Neural progenitor cell (in vitro differentiated cells): ENCODE measurements around the gene DNAJB2. TPM values are rescaled to one million over a fixed set of nuclear protein-coding genes. Genes with fewer than 3 reads are reported as not detected.

Experiments used
- DNase-seq: peaks from one replicate; pipeline ENCODE4 v3.0.0-alpha.2; 2016; ENCODE audit warnings: low spot score
- H2AFZ ChIP-seq: fragments of 200-600 bp; sonication (generic); replicated peaks from 2 replicates; pipeline ENCODE4 v1.6.1; 2016; ENCODE audit warnings: antibody characterized with exemption
- H3F3A ChIP-seq: fragments of 200-600 bp; sonication (generic); 2 replicates; pipeline ENCODE4 v1.6.1; 2016; ENCODE audit warnings: antibody characterized with exemption, low read depth
- H3K27ac ChIP-seq: fragments of 200-600 bp; sonication (generic); 2 replicates; pipeline ENCODE4 v1.5.1; 2016; ENCODE audit warnings: mild to moderate bottlenecking
- H3K27me3 ChIP-seq: fragments of 200-600 bp; sonication (generic); 2 replicates; pipeline ENCODE4 v1.6.1; 2016; ENCODE audit warnings: mild to moderate bottlenecking, moderate library complexity
- H3K36me3 ChIP-seq: fragments of 200-600 bp; sonication (generic); 2 replicates; pipeline ENCODE4 v1.5.1; 2016
- H3K4me1 ChIP-seq: fragments of 200-600 bp; sonication (generic); 2 replicates; pipeline ENCODE4 v1.6.1; 2016; ENCODE audit warnings: mixed run types
- H3K4me2 ChIP-seq: fragments of 200-600 bp; sonication (generic); 2 replicates; pipeline ENCODE4 v1.6.1; 2016
- H3K4me3 ChIP-seq: fragments of 200-600 bp; sonication (generic); 2 replicates; pipeline ENCODE4 v1.5.1; 2016
- H3K79me2 ChIP-seq: fragments of 200-600 bp; sonication (generic); 2 replicates; pipeline ENCODE4 v1.6.1; 2016; ENCODE audit warnings: low read depth
- H3K9ac ChIP-seq: fragments of 200-600 bp; sonication (generic); 2 replicates; pipeline ENCODE4 v1.6.1; 2016
- H3K9me3 ChIP-seq: fragments of 200-600 bp; sonication (generic); 2 replicates; pipeline ENCODE4 v1.5.1; 2016; ENCODE audit warnings: low read depth
- H4K20me1 ChIP-seq: fragments of 200-600 bp; sonication (generic); 2 replicates; pipeline ENCODE4 v1.6.1; 2016; ENCODE audit warnings: low read depth
- H3K27ac Mint-ChIP-seq: 3 replicates; pipeline ENCODE4 v1.8.0; 2021; ENCODE audit warnings: mixed read lengths
- H3K27me3 Mint-ChIP-seq: 2 replicates; pipeline ENCODE4 v1.8.0; 2022; ENCODE audit warnings: low read depth, mild to moderate bottlenecking, inconsistent platforms, moderate library complexity, mixed read lengths; ENCODE audit not compliant: insufficient read depth
- H3K36me3 Mint-ChIP-seq: 3 replicates; pipeline ENCODE4 v1.8.0; 2021; ENCODE audit warnings: mixed read lengths
- H3K4me1 Mint-ChIP-seq: 3 replicates; pipeline ENCODE4 v1.8.0; 2021; ENCODE audit warnings: mixed read lengths
- H3K4me3 Mint-ChIP-seq: 3 replicates; pipeline ENCODE4 v1.8.0; 2021; ENCODE audit warnings: mild to moderate bottlenecking, moderate library complexity, mixed read lengths
- H3K9me3 Mint-ChIP-seq: 3 replicates; pipeline ENCODE4 v1.8.0; 2020; ENCODE audit warnings: mixed read lengths
- EZH2 ChIP-seq: fragments of 200-600 bp; sonication (generic); IDR thresholded peaks from 2 replicates; pipeline ENCODE4 v1.6.1; 2017; ENCODE audit warnings: antibody characterized with exemption, mild to moderate bottlenecking, moderate library complexity
- EZH2phosphoT487 ChIP-seq: fragments of 200-600 bp; sonication (generic); IDR thresholded peaks from 2 replicates; pipeline ENCODE4 v1.6.1; 2017; ENCODE audit warnings: antibody characterized with exemption
- total RNA-seq: library from RNA; depleted of rRNA; stranded (reverse); fragments of >200 nt; gene quantifications from 2 replicates; pipeline ENCODE4 v1.2.3, GENCODE V29; 2015; ENCODE audit warnings: low replicate concordance
- TF ChIP-seq, protein P1 (sequence below): fragments of 200-600 bp; sonication (generic); IDR thresholded peaks from 2 replicates; pipeline ENCODE4 v1.5.1; 2017; ENCODE audit warnings: antibody characterized with exemption, mild to moderate bottlenecking

The DNAJB2 gene
- total RNA-seq, 1 donor from 2014 or later = 35.0 TPM

DNA sequence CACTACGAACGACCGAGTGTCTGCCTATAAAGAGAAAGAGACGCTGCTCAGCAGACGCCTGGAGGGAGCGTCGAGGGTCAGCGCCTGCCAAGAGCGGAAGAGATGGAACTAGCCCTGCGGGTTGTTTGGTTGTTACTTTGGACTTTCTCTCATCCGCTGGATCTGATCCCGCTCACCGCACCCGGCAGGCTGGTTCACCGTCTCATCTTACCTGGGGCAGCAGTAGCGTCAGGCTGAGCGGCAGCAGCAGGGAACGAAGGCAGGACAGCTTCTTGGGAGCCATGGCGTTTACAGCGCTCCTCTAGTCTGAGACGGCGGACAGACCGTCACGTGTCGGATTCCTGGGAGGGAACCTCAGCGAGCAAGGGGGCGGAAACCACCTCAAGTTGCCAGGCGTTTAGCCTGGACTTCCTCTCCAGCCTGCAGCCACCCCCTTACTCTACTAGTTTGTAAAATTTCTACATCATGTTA, 35.8 kb upstream of the DNAJB2 start:
- Mint-ChIP-seq H3K36me3 (peaks cover 3% of the 10 kb centered on the region), H3K9me3 (no peaks in the 10 kb centered on the region), H3K27ac (no peak overlapping the region), H3K4me1 (peaks cover 15% of the 10 kb centered on the region), H3K27me3 (no peaks in the 10 kb centered on the region), H3K4me3 (peak overlapping the region; percentile 73)
- H3K36me3 ChIP-seq = no peaks in the 10 kb centered on the region
- TF ChIP-seq EZH2 (no peak), EZH2phosphoT487 (no peak)
- TF ChIP-seq, protein P1, sequence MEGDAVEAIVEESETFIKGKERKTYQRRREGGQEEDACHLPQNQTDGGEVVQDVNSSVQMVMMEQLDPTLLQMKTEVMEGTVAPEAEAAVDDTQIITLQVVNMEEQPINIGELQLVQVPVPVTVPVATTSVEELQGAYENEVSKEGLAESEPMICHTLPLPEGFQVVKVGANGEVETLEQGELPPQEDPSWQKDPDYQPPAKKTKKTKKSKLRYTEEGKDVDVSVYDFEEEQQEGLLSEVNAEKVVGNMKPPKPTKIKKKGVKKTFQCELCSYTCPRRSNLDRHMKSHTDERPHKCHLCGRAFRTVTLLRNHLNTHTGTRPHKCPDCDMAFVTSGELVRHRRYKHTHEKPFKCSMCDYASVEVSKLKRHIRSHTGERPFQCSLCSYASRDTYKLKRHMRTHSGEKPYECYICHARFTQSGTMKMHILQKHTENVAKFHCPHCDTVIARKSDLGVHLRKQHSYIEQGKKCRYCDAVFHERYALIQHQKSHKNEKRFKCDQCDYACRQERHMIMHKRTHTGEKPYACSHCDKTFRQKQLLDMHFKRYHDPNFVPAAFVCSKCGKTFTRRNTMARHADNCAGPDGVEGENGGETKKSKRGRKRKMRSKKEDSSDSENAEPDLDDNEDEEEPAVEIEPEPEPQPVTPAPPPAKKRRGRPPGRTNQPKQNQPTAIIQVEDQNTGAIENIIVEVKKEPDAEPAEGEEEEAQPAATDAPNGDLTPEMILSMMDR = no peak
- no peaks in the 10 kb centered on the region for H3K9me3 ChIP-seq
- no peak overlapping the region for H3K4me2 ChIP-seq
- no peaks in the 10 kb centered on the region for H4K20me1 ChIP-seq
- DNase-seq = no peak
- peaks cover 11% of the 10 kb centered on the region for H3K79me2 ChIP-seq
- H3K27ac ChIP-seq = no peak overlapping the region
- no peaks in the 10 kb centered on the region for H3K27me3 ChIP-seq
- H3F3A ChIP-seq = peaks cover 12% of the 10 kb centered on the region
- no peak overlapping the region for H3K9ac ChIP-seq
- H3K4me3 ChIP-seq = no peak overlapping the region
- H3K4me1 ChIP-seq = no peaks in the 10 kb centered on the region
- no peak overlapping the region for H2AFZ ChIP-seq

DNA sequence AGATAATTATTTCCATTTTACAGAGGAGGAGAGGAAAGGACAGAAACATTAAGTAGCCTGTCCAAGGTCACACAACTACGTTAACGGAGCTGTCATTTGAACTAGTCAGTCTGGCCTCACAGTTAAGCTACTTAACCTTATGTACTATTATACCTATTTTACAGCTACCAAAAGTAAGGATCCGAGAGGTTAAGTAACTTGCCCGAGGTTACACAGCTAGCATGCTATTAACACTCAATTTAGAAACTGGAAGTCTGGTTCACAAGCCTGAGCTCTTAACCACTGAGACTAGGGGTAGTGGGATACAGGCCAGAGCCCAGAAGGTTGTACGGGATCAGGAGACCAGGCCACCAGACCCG, 34.4 kb upstream of the DNAJB2 start:
- Histone ChIP-seq H3K36me3 (no peaks in the 10 kb centered on the region), H3F3A (peaks cover 12% of the 10 kb centered on the region), H3K9me3 (no peaks in the 10 kb centered on the region), H3K4me3 (peak overlapping the region; percentile 80), H3K9ac (peak overlapping the region; percentile 100), H3K4me2 (peak overlapping the region; percentile 95), H3K27me3 (no peaks in the 10 kb centered on the region), H3K4me1 (no peaks in the 10 kb centered on the region), H3K27ac (peak overlapping the region; percentile 93), H3K79me2 (peaks cover 11% of the 10 kb centered on the region), H2AFZ (peak overlapping the region; percentile 87), H4K20me1 (no peaks in the 10 kb centered on the region)
- TF ChIP-seq EZH2phosphoT487 = no peak
- TF ChIP-seq EZH2 = no peak
- TF ChIP-seq, protein P1 = no peak
- no peak overlapping the region for H3K27ac Mint-ChIP-seq
- H3K9me3 Mint-ChIP-seq = no peaks in the 10 kb centered on the region
- DNase-seq = no peak
- H3K27me3 Mint-ChIP-seq = no peaks in the 10 kb centered on the region
- H3K4me1 Mint-ChIP-seq = peaks cover 15% of the 10 kb centered on the region
- peaks cover 2% of the 10 kb centered on the region for H3K36me3 Mint-ChIP-seq
- H3K4me3 Mint-ChIP-seq = peak overlapping the region; percentile 96

DNA sequence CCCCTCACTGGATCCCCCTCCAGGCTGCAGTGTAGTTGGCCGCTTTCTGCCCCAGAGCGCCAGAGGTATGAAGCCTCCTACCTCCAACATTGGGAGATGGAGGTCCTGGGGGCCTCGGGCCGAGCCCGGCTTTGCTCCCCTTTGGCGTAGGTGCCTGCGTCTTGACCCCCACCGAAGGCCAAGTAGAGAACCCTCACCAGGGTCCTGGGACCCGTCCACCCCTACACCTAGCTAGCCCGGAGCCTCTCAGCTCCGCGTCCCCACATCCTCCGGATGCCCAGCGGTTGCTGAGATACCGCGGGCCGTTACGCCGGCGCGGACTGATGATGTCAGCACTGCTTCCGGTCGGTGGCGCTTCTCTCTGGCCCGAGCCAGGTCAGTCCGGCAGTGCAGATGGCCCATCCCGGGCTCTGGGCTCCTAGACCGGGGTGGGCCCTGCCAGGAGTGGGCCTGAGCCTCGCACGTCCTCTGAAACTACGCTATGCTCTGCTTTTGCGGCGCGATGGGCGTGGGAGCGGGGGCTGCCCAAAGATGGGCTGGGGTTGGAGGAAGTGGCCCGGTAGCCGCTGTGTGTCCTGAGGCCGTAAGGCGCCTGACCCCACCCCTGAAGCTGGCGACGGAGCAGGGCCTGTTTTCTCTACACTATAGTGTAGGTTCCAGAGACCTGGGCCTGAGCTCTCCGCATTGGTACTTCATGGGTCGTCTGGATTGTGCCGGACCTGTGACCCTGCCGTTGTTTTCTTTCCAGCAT, 33.8 kb upstream of the DNAJB2 start, which contains the start of the genes GLB1L and STK16:
Gene GLB1L, minus strand, starts transcription at position 297 of the 751 bp plus-strand sequence. CDS start 1,871 bp downstream, outside the sequence.
Gene STK16, plus strand, starts transcription at position 332 of the 751 bp plus-strand sequence. CDS start 521 bp downstream, outside the sequence.
- Histone ChIP-seq H3K36me3 (no peaks in the 10 kb centered on the region), H3K79me2 (peaks cover 11% of the 10 kb centered on the region), H3K9ac (peak within 1 kb of the TSS; percentile 100), H3K27me3 (no peaks in the 10 kb centered on the region), H2AFZ (peak within 1 kb of the TSS; percentile 87), H3K4me3 (peak within 1 kb of the TSS; percentile 80), H3K4me1 (no peaks in the 10 kb centered on the region), H3K27ac (peak within 1 kb of the TSS; percentile 93), H3K9me3 (no peaks in the 10 kb centered on the region), H3F3A (peaks cover 12% of the 10 kb centered on the region), H3K4me2 (peak within 1 kb of the TSS; percentile 95), H4K20me1 (no peaks in the 10 kb centered on the region)
- Mint-ChIP-seq H3K4me1 (peaks cover 15% of the 10 kb centered on the region), H3K36me3 (peaks cover 2% of the 10 kb centered on the region), H3K4me3 (peak within 1 kb of the TSS; percentile 96), H3K27ac (peak within 1 kb of the TSS; percentile 91), H3K9me3 (no peaks in the 10 kb centered on the region), H3K27me3 (peaks cover 2% of the 10 kb centered on the region)
- TF ChIP-seq, protein P1 = peak; percentile 4
- TF ChIP-seq EZH2phosphoT487 (no peak), EZH2 (no peak)
- peak; percentile 97 for DNase-seq
